ENCODE measurements around the gene FOXP1.

FOXP1 gene

GRCh38 chr3:71135373-71136088 lies 448.0 kb downstream of the FOXP1 start:
- H3K27me3 ChIP-seq (replicated peaks; ENCODE audit: control insufficient read depth, insufficient read depth, low read length) = no peaks in the 10 kb centered on the region
- H3K36me3 ChIP-seq (ENCODE audit: control insufficient read depth, insufficient read depth, low read length) = no peaks in the 10 kb centered on the region
- no peak for TF ChIP-seq CTCF (IDR thresholded peaks at IDR 0.05; ENCODE audit: insufficient read depth, low read length, poor library complexity, severe bottlenecking)
- no peak overlapping the region for H3K4me3 ChIP-seq (replicated peaks; ENCODE audit: low read depth, low read length)
- no peak for DNase-seq (ENCODE audit: extremely low read depth, insufficient read length)

GRCh38 chr3:71134521-71134920 lies 449.0 kb downstream of the FOXP1 start:
- 0 out of 2 replicates have a peak, but pooled peaks cover 1% of the 10 kb centered on the region for H3K27me3 ChIP-seq (replicated peaks; ENCODE audit: control insufficient read depth, insufficient read depth, low read length)
- no peak for TF ChIP-seq CTCF (IDR thresholded peaks at IDR 0.05; ENCODE audit: insufficient read depth, low read length, poor library complexity, severe bottlenecking)
- H3K4me3 ChIP-seq (replicated peaks; ENCODE audit: low read depth, low read length) = no peak overlapping the region

GRCh38 chr3:71133865-71134264 lies 449.7 kb downstream of the FOXP1 start:
- Histone ChIP-seq H3K4me3 (replicated peaks; ENCODE audit: low read depth, low read length) (no peak overlapping the region), H3K27me3 (replicated peaks; ENCODE audit: control insufficient read depth, insufficient read depth, low read length) (0 out of 2 replicates have a peak, but pooled peaks cover 1% of the 10 kb centered on the region), H3K36me3 (ENCODE audit: control insufficient read depth, insufficient read depth, low read length) (no peaks in the 10 kb centered on the region)
- DNase-seq (ENCODE audit: extremely low read depth, insufficient read length) = no peak
- no peak for TF ChIP-seq CTCF (IDR thresholded peaks at IDR 0.05; ENCODE audit: insufficient read depth, low read length, poor library complexity, severe bottlenecking)

More at GRCh38 chr3:71134521-71134920, 449.0 kb downstream of the FOXP1 start:
- H3K36me3 ChIP-seq (ENCODE audit: control insufficient read depth, insufficient read depth, low read length) = no peaks in the 10 kb centered on the region
- no peak for DNase-seq (ENCODE audit: extremely low read depth, insufficient read length)

- no peak for DNase-seq (ENCODE audit: extremely low read depth, insufficient read length)
- H3K27me3 ChIP-seq (replicated peaks; ENCODE audit: control insufficient read depth, insufficient read depth, low read length) = 0 out of 2 replicates have a peak, but pooled peaks cover 1% of the 10 kb centered on the region
- TF ChIP-seq CTCF (IDR thresholded peaks at IDR 0.05; ENCODE audit: insufficient read depth, low read length, poor library complexity, severe bottlenecking) = no peak
- H3K36me3 ChIP-seq (ENCODE audit: control insufficient read depth, insufficient read depth, low read length) = no peaks in the 10 kb centered on the region
- no peak overlapping the region for H3K4me3 ChIP-seq (replicated peaks; ENCODE audit: low read depth, low read length)
Measured at GRCh38 chr3:71132995-71133730, 450.4 kb downstream of the FOXP1 start.

- no peak for DNase-seq (ENCODE audit: extremely low read depth, insufficient read length)
- H3K4me3 ChIP-seq (replicated peaks; ENCODE audit: low read depth, low read length) = no peak overlapping the region
- no peaks in the 10 kb centered on the region for H3K36me3 ChIP-seq (ENCODE audit: control insufficient read depth, insufficient read depth, low read length)
- TF ChIP-seq CTCF (IDR thresholded peaks at IDR 0.05; ENCODE audit: insufficient read depth, low read length, poor library complexity, severe bottlenecking) = no peak
- H3K27me3 ChIP-seq (replicated peaks; ENCODE audit: control insufficient read depth, insufficient read depth, low read length) = 0 out of 2 replicates have a peak, but pooled peaks cover 1% of the 10 kb centered on the region
Measured at GRCh38 chr3:71131375-71132314, 451.9 kb downstream of the FOXP1 start.
